RWPE2 (cell line): ENCODE results near the gene SDK2.

ENCODE experiments used
- ATAC-seq: fragments of 200-7000 bp; cut with Tn5 transposase; 3 replicates; pipeline ENCODE4 v1.9.1; 2021; ENCODE audit warnings: low read depth
- DNase-seq: peaks from one replicate; pipeline ENCODE4 v3.0.0-alpha.2; 2020; ENCODE audit warnings: low spot score
- H3K27ac ChIP-seq: fragments of 450-650 bp; 2 replicates; pipeline ENCODE4 v1.5.1; 2017; ENCODE audit warnings: mild to moderate bottlenecking; ENCODE audit not compliant: poor library complexity, severe bottlenecking
- H3K27me3 ChIP-seq: fragments of 250-450 bp; sonication (Bioruptor Pico); 2 replicates; pipeline ENCODE4 v1.5.1; 2021; ENCODE audit warnings: mild to moderate bottlenecking, moderate library complexity; ENCODE audit not compliant: insufficient read depth, poor library complexity, severe bottlenecking
- H3K36me3 ChIP-seq: fragments of 250-450 bp; sonication (Bioruptor Pico); 2 replicates; pipeline ENCODE4 v1.5.1; 2020; ENCODE audit warnings: low read depth, mild to moderate bottlenecking, moderate library complexity
- H3K4me1 ChIP-seq: fragments of 250-450 bp; sonication (Bioruptor Pico); 2 replicates; pipeline ENCODE4 v1.5.1; 2021; ENCODE audit warnings: mild to moderate bottlenecking, moderate library complexity; ENCODE audit not compliant: insufficient read depth, poor library complexity, severe bottlenecking
- H3K4me3 ChIP-seq: fragments of 250-450 bp; sonication (Bioruptor Pico); 2 replicates; pipeline ENCODE4 v1.5.1; 2021; ENCODE audit warnings: mild to moderate bottlenecking, moderate library complexity; ENCODE audit not compliant: severe bottlenecking
- H3K9me3 ChIP-seq: fragments of 250-450 bp; sonication (Bioruptor Pico); 2 replicates; pipeline ENCODE4 v1.5.1; 2021; ENCODE audit warnings: mild to moderate bottlenecking, moderate library complexity; ENCODE audit not compliant: severe bottlenecking
- CTCF ChIP-seq: fragments of 450-650 bp; IDR thresholded peaks from one replicate; pipeline ENCODE4 v1.5.1; 2017; ENCODE audit warnings: mild to moderate bottlenecking, moderate library complexity; ENCODE audit not compliant: poor library complexity, severe bottlenecking

Gene SDK2

GRCh38 chr17:73689596-73690275 lies 45.5 kb upstream of the SDK2 start:
- no peak for ATAC-seq
- H3K27ac ChIP-seq: no peak overlapping the region
- H3K4me1 ChIP-seq: no peaks in the 10 kb centered on the region
- DNase-seq: no peak
- no peaks in the 10 kb centered on the region for H3K27me3 ChIP-seq
- no peaks in the 10 kb centered on the region for H3K36me3 ChIP-seq
- H3K9me3 ChIP-seq: no peaks in the 10 kb centered on the region
- no peak overlapping the region for H3K4me3 ChIP-seq
- no peak for TF ChIP-seq CTCF

GRCh38 chr17:73686961-73687360 lies 42.7 kb upstream of the SDK2 start:
- no peaks in the 10 kb centered on the region for H3K4me1 ChIP-seq
- H3K27ac ChIP-seq: no peak overlapping the region
- H3K4me3 ChIP-seq: no peak overlapping the region
- H3K27me3 ChIP-seq: no peaks in the 10 kb centered on the region
- DNase-seq (no peak), ATAC-seq (no peak)
- no peaks in the 10 kb centered on the region for H3K36me3 ChIP-seq
- TF ChIP-seq CTCF: no peak
- no peaks in the 10 kb centered on the region for H3K9me3 ChIP-seq

GRCh38 chr17:73686126-73686525 lies 41.9 kb upstream of the SDK2 start:
- H3K4me3 ChIP-seq: no peak overlapping the region
- no peak for ATAC-seq

GRCh38 chr17:73684183-73684582 lies 39.9 kb upstream of the SDK2 start:
- Histone ChIP-seq H3K9me3 (no peaks in the 10 kb centered on the region), H3K27ac (no peak overlapping the region), H3K27me3 (no peaks in the 10 kb centered on the region), H3K36me3 (no peaks in the 10 kb centered on the region), H3K4me3 (no peak overlapping the region), H3K4me1 (no peaks in the 10 kb centered on the region)
- no peak for DNase-seq
- no peak for ATAC-seq
- TF ChIP-seq CTCF: no peak

More at GRCh38 chr17:73686126-73686525, 41.9 kb upstream of the SDK2 start:
- no peak overlapping the region for H3K27ac ChIP-seq
- TF ChIP-seq CTCF: no peak
- H3K27me3 ChIP-seq: no peaks in the 10 kb centered on the region
- H3K9me3 ChIP-seq: no peaks in the 10 kb centered on the region
- H3K36me3 ChIP-seq: no peaks in the 10 kb centered on the region
- H3K4me1 ChIP-seq: no peaks in the 10 kb centered on the region
- no peak for DNase-seq

- ATAC-seq: no peak
- TF ChIP-seq CTCF: no peak
- no peaks in the 10 kb centered on the region for H3K4me1 ChIP-seq
- H3K4me3 ChIP-seq: no peak overlapping the region
- no peak for DNase-seq
- peaks cover 4% of the 10 kb centered on the region for H3K27me3 ChIP-seq
- no peak overlapping the region for H3K27ac ChIP-seq
- no peaks in the 10 kb centered on the region for H3K36me3 ChIP-seq
- no peaks in the 10 kb centered on the region for H3K9me3 ChIP-seq
These were observed 39.5 kb upstream of the SDK2 start for GRCh38 chr17:73683771-73684170.
